Measurements from ENCODE around the gene ITCH. TPM values are rescaled to one million over a fixed set of nuclear protein-coding genes. Genes with fewer than 3 reads are reported as not detected.
"Not testable (repeated sequence)": the region's sequence is repeated elsewhere in the genome, so short reads cannot be mapped to it uniquely, and the experiment has no call there.

Gene ITCH
- total RNA-seq, 1 donor from 2014 or later: 42.7 TPM

DNA sequence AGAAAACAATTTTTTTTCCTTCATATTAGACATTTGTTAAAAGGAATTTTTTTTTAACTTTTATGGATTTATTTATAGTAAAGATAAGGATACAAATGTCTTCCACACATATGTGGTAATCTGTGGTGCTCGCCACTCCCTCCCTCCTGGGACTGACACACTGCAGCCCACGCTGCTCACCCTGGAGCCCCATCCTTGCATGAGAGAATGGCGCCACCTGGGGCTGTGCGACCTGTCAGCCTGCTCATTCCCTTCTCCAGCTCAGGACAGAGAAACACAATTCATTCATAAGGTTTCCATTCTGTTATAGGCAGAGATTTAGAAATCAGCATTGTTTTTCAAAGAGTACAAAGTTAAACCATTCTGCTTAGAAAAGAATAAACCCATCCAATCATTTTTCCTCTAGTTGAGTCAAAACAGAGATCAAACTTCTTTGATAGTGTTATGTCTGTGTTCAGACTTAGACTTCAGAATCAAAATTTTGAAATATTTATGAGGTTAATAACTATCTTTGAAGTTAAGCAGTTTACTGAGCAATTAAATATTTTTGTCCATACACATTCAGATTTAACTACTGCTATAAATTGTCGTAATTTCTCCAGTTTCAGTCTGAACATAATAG, 110.3 kb downstream of the ITCH start:
- no peak for DNase-seq (ENCODE audit: low read depth)
- TF ChIP-seq, protein P1, sequence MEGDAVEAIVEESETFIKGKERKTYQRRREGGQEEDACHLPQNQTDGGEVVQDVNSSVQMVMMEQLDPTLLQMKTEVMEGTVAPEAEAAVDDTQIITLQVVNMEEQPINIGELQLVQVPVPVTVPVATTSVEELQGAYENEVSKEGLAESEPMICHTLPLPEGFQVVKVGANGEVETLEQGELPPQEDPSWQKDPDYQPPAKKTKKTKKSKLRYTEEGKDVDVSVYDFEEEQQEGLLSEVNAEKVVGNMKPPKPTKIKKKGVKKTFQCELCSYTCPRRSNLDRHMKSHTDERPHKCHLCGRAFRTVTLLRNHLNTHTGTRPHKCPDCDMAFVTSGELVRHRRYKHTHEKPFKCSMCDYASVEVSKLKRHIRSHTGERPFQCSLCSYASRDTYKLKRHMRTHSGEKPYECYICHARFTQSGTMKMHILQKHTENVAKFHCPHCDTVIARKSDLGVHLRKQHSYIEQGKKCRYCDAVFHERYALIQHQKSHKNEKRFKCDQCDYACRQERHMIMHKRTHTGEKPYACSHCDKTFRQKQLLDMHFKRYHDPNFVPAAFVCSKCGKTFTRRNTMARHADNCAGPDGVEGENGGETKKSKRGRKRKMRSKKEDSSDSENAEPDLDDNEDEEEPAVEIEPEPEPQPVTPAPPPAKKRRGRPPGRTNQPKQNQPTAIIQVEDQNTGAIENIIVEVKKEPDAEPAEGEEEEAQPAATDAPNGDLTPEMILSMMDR (conservative IDR thresholded peaks at IDR 0.05; ENCODE audit: low read depth, low read length): peak; percentile 54
- H3K4me3 ChIP-seq (ENCODE audit: low read depth, low read length): no peak overlapping the region

DNA sequence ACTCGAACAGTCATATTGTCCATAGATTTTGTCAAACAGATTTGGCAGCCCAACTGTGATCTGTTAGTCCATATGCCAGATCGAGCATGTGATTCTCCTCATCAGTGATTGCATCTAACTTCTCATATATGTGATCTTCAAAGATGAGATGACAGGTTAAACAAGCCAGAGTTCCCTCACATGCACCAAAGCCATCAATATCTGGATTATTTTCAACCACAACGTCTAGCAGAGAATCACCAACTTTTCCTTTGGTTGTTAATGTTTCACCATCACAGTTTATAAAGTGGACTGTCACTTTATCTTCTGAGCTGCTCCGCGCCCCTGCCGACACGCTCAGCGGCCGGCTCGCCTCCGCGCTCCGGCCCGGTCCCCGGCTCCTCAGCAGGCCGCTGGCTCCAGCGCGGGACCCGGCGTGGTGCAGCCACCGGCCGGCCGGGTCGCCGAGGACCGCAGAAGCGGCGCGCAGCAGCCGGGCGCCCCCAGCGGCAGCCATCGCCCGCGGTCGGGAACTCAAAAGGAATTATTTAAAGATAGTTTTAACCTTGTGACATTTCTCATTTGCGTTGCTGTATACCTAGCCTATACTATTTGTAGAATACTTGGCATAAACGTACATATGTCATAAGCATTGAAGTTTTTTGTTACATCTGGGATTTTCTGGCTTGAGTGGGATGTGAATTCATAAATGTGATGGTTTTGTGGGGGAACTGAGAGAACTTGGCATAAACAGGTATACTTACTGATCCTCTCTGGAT, 113.1 kb downstream of the ITCH start:
- DNase-seq (ENCODE audit: low read depth): no peak
- TF ChIP-seq, protein P1 (conservative IDR thresholded peaks at IDR 0.05; ENCODE audit: low read depth, low read length): peak; percentile 43
- no peak overlapping the region for H3K4me3 ChIP-seq (ENCODE audit: low read depth, low read length)

DNA sequence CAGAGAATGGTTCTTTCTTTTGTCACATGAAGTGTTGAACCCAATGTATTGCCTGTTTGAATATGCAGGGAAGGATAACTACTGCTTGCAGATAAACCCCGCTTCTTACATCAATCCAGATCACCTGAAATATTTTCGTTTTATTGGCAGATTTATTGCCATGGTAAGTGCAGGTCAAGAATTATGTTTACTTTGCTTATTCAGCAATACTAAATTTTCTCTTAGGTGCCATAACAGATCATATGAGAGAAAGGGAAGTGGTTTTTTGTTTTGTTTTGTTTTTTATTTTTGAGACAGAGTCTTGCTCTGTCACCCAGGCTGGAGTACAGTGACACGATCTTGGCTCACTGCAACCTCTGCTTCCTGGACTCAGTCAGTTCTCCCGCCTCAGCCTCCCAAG, 116.6 kb downstream of the ITCH start:
- H3K4me3 ChIP-seq (ENCODE audit: low read depth, low read length): no peak overlapping the region
- DNase-seq (ENCODE audit: low read depth): no peak
- TF ChIP-seq, protein P1 (conservative IDR thresholded peaks at IDR 0.05; ENCODE audit: low read depth, low read length): no peak

DNA sequence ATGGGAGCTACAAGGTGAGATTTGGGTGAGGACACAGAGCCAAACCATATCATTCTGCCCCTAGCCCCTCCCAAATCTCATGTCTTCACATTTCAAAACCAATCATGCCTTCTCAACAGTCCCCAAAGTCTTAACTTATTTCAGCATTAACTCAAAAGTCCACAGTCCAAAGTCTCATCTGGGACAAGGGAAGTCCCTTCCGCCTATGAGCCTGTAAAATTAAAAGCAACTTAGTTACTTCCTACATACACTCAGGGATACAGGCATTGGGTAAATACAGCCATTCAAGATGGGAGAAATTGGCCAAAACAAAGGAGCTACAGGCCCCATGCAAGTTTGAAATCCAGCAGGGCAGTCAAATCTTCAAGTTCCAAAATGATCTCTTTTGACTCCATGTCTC, 119.1 kb downstream of the ITCH start:
- H3K4me3 ChIP-seq (ENCODE audit: low read depth, low read length); DNase-seq (ENCODE audit: low read depth): not testable (repeated sequence)

DNA sequence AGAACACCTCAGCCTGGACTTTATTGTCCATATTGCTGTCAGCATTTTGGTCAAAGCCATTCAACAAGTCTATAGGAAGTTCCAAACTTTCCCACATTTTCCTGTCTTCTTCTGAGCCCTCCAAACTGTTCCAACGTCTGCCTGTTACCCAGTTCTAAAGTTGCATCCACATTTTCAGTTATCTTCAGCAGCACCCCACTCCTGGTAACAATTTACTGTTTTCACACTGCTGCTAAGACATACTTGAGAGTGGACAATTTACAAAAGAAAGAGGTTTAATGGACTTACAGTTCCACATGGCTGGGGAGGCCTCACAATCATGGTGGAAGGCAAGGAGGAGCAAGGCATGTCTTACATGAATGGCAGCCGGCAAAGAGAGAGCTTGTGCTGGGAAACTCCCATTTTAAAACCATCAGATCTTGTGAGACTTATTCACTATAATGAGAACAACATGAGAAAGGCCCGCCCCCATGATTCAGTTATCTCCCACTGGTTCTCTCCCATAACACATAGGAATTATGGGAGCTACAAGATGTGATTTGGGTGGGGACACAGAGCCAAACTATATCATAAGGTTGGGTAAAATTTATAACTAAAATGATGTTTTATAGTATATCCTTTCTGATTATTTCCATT, 120.6 kb downstream of the ITCH start:
- DNase-seq (ENCODE audit: low read depth); H3K4me3 ChIP-seq (ENCODE audit: low read depth, low read length): not testable (repeated sequence)

DNA sequence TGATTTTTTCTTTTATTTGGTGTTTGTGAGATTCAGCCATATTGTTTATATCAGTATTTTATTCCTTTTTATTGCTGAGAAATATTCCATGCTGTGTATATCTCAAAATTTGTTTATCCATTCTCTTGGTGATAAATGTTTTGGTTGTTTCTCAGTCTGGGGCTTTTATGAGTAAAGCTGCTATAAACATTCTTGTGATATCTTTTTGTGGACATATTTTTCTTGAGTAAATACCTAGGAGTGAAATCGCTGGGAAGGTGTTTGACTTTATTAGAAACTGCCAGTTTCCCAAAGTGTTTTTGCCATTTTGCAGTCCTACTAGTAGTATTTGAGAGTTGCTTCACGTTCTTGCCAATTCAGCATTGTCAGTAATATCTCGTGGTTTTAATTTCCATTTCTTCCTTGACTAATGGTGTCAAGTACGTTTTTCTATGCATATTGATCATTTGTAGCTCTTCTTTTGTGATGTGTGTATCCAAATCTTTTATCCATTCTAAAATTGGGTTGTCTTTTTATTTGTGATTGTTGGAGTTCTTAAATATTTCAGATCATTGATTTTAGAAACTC, 122.1 kb downstream of the ITCH start:
- no peak overlapping the region for H3K4me3 ChIP-seq (ENCODE audit: low read depth, low read length)
- TF ChIP-seq, protein P1 (conservative IDR thresholded peaks at IDR 0.05; ENCODE audit: low read depth, low read length): no peak
- no peak for DNase-seq (ENCODE audit: low read depth)

DNA sequence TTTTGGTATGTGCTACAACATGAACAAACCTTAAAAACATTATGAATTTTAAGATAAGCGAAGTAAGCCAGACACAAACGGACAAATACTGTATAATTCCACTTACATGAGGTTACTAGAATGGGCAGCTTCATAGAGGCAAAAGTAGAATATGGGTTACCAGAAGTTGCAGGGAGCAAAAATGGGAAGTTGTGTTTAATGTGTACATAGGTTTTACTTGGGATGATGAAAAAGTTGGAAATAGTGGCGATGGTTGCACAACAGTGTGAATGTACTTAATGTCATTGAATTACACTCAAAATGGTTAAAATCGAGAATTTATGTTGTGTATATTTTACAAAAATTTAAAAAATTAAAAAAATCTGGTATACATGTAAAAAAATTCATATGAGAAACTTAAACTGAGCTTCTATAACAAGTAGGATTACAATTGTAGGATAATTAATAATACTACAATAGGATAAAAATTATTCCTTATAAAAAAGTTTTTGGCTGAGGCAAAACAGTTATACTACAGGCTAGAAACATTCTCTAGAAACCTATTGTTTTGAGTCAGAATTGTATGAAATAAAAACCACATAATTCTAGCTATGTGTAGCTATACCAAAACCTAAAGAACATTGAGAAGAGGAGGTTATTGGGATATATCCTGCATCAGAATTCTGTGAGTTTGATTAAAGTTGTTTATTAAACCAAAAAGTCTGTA, 128.3 kb downstream of the ITCH start:
- DNase-seq (ENCODE audit: low read depth): no peak
- TF ChIP-seq, protein P1 (conservative IDR thresholded peaks at IDR 0.05; ENCODE audit: low read depth, low read length): no peak
- no peak overlapping the region for H3K4me3 ChIP-seq (ENCODE audit: low read depth, low read length)
